Adipocyte (in vitro differentiated cells): Measurements from ENCODE around the gene KLRK1.
"Not testable (repeated sequence)": the region's sequence is repeated elsewhere in the genome, so short reads cannot be mapped to it uniquely, and the experiment has no call there.

ENCODE experiments used
- DNase-seq: peaks from one replicate; pipeline ENCODE4 v3.0.0-alpha.2; 2015; ENCODE audit warnings: low read depth
- H3K27me3 ChIP-seq: replicated peaks from 2 replicates; pipeline ENCODE4 v1.7.0; 2013; ENCODE audit warnings: mild to moderate bottlenecking, low read length, moderate library complexity; ENCODE audit not compliant: control insufficient read depth, insufficient read depth
- H3K36me3 ChIP-seq: 2 replicates; pipeline ENCODE4 v1.7.0; 2013; ENCODE audit warnings: low read length, mild to moderate bottlenecking, moderate library complexity; ENCODE audit not compliant: control insufficient read depth, insufficient read depth, severe bottlenecking
- H3K4me1 ChIP-seq: 2 replicates; pipeline ENCODE4 v1.7.0; 2013; ENCODE audit warnings: mild to moderate bottlenecking, low read length, moderate library complexity; ENCODE audit not compliant: control insufficient read depth, insufficient read depth
- H3K4me3 ChIP-seq: 2 replicates; pipeline ENCODE4 v1.7.0; 2013; ENCODE audit warnings: mild to moderate bottlenecking, low read length, moderate library complexity
- H3K9ac ChIP-seq: 2 replicates; pipeline ENCODE4 v1.7.0; 2013; ENCODE audit warnings: mild to moderate bottlenecking, low read length, moderate library complexity
- H3K9me3 ChIP-seq: 2 replicates; pipeline ENCODE4 v1.7.0; 2013; ENCODE audit warnings: mild to moderate bottlenecking, low read length, moderate library complexity; ENCODE audit not compliant: control insufficient read depth

The KLRK1 gene

DNA sequence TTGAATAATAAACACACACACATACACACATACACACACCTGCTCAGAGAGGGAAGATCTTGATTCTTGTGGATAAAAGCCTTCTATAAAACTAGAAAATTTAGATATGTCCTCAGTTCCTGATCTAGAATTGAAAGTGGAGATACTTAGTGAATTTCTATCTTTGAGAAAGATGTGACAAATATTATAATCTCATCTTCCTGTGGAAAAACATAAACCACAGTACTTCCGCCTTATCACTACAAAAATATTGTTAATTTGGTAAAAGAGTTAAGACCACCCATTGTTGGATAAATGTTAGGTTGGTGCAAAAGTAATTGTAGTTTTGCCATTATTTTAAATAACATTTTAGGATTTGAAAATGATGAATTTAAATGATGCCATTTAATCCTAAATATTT is at the start of gene KLRK1:
Gene KLRK1, minus strand, starts transcription at position 138 of the 400 bp plus-strand sequence. CDS start 1,231 bp downstream, outside the sequence.
- DNase-seq: no peak
- H3K4me3 ChIP-seq: no peak within 1 kb of the TSS
- H3K9me3 ChIP-seq: no peaks in the 10 kb centered on the region
- peaks cover 40% of the 10 kb centered on the region for H3K4me1 ChIP-seq
- H3K36me3 ChIP-seq: no peaks in the 10 kb centered on the region
- no peaks in the 10 kb centered on the region for H3K27me3 ChIP-seq
- no peak within 1 kb of the TSS for H3K9ac ChIP-seq

- not testable (repeated sequence) for H3K9ac ChIP-seq, DNase-seq, H3K4me3 ChIP-seq, H3K36me3 ChIP-seq, H3K9me3 ChIP-seq, H3K4me1 ChIP-seq, H3K27me3 ChIP-seq
Observed at GRCh38 chr12:10437601-10438000, 47.8 kb upstream of the KLRK1 start.

DNA sequence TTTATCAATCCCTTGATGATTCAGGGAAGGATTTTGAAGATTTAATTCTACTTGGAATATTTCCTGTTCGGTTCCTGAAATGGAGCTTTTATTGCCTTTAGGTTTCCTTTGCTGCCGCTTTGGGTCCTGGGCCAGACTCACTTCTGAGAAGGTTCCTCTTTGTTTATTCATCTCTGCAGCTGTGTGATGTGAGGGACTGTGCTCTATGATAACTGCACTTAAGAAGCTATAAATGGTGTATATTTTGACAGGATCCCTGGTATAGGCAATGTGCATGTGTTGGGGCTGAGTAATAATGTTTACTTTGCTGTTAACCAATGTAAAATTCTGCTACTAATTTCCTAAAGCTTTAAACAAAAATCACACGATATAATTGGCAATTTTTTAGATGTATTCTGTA is 46.0 kb upstream of the KLRK1 start, which contains the start of gene KLRC2:
Gene KLRC2, minus strand, starts transcription at position 195 of the 400 bp plus-strand sequence. Its CDS starts 24 bp downstream, at position 171.
- H3K4me3 ChIP-seq, H3K4me1 ChIP-seq, H3K9me3 ChIP-seq, H3K36me3 ChIP-seq, H3K27me3 ChIP-seq, H3K9ac ChIP-seq: not testable (repeated sequence)
- DNase-seq: peak; percentile 3

DNA sequence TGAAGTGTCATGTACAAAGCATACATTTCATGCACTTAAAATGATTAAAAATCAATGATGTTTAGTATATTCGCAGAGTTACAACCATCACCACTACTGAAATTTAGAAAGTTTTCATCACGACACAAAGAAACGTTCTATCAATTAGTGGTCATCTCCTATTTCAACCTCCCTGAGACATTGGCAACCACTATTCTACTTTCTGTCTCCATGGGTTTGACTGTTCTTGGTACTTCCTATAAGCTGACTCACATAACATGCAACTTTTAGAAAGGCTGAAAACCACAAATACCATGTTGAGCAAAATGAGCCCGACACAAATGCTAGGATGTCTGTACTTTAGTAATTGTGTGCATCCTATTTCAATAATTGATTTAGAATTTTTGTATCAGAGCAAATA is 40.8 kb upstream of the KLRK1 start:
- H3K4me3 ChIP-seq, H3K27me3 ChIP-seq, H3K9me3 ChIP-seq, H3K4me1 ChIP-seq, H3K9ac ChIP-seq, DNase-seq, H3K36me3 ChIP-seq: not testable (repeated sequence)

GRCh38 chr12:10425938-10426337 is 36.1 kb upstream of the KLRK1 start:
- H3K9ac ChIP-seq, DNase-seq, H3K27me3 ChIP-seq, H3K36me3 ChIP-seq, H3K4me1 ChIP-seq, H3K9me3 ChIP-seq, H3K4me3 ChIP-seq: not testable (repeated sequence)

DNA sequence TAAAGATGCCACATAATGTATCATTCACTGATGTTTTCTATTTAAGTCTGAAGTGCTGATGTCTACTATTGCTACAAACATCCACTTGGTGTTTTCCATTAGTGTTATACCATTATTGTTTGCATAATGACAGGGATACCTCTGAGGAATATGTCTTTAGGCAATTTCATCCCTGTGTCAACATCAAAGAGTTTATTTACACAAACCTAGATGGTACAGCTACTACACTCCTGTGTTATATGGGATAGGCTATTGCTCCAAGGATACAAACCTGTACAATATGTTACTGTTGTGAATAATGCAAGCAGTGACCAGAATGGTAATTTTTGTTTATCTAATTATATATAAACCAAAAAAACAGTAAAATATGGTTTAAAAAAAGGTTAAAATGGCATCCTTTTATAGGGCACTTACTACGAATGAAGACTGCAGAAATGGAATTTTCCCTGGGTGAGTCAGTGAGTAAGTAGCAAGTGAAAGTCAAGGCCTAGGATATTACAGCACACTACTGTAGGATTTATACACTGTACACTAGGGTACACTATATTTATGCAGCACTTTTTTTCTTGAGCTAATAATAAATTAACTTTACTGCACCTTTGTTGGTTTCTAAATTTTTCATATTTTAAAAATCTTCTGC is 34.5 kb upstream of the KLRK1 start:
- not testable (repeated sequence) for H3K9me3 ChIP-seq, H3K4me3 ChIP-seq, H3K27me3 ChIP-seq, H3K9ac ChIP-seq, H3K4me1 ChIP-seq, H3K36me3 ChIP-seq
- DNase-seq: peak; percentile 15

DNA sequence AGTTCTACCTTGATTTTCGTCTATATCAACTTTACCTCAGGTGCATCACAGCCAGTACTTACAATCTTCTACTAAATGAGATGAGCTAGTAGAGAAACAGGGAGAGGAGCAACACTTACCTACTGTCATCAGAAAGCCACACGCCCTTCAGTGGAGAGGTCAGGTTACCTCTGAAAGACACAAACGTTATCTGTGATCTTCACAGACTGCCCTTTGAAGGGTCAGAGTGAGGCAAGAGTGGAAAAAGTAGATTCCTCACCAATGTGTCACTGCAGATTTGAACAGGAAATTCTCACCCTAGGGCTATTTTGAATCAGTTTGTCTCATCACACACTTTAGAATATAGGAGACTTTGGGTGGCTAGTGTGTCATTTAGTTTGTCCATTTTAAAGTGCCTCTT is 32.3 kb upstream of the KLRK1 start:
- not testable (repeated sequence) for H3K4me3 ChIP-seq, H3K36me3 ChIP-seq, H3K4me1 ChIP-seq, H3K9me3 ChIP-seq, H3K9ac ChIP-seq, H3K27me3 ChIP-seq, DNase-seq

- not testable (repeated sequence) for H3K4me3 ChIP-seq, H3K27me3 ChIP-seq, H3K4me1 ChIP-seq
Observed at GRCh38 chr12:10420334-10420733, 30.5 kb upstream of the KLRK1 start, which contains the start of gene KLRC3. TSS of gene KLRC3 (minus strand) at chr12:10420595. CDS start at chr12:10420550, 45 bp downstream.

DNA sequence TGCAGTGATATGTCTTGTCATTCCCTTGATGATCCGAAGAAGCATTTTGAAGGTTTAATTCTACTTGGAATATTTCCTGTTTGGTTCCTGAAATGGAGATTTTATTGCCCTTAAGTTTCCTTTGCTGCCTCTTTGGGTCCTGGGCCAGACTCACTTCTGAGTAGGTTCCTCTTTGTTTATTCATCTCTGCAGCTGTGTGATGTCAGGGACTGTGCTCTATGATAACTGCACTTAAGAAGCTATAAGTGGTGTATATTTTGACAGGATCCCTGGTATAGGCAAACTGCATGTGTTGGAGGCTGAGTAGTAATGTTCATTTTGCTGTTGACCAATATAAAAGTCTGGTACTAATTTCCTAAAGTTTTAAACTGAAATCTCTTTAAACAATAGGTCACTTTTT is 19.6 kb upstream of the KLRK1 start, which contains the start of gene KLRC4:
Gene KLRC4, minus strand, starts transcription at position 366 of the 400 bp plus-strand sequence. Its CDS starts 182 bp downstream, at position 184.
- H3K4me1 ChIP-seq: no peaks in the 10 kb centered on the region
- H3K27me3 ChIP-seq: no peaks in the 10 kb centered on the region
- no peak within 1 kb of the TSS for H3K4me3 ChIP-seq
- H3K36me3 ChIP-seq: no peaks in the 10 kb centered on the region
- peak; percentile 18 for DNase-seq
- peaks cover 8% of the 10 kb centered on the region for H3K9me3 ChIP-seq
- H3K9ac ChIP-seq: no peak within 1 kb of the TSS

More at GRCh38 chr12:10420334-10420733, 30.5 kb upstream of the KLRK1 start, which contains the start of gene KLRC3:
- not testable (repeated sequence) for H3K9me3 ChIP-seq, DNase-seq, H3K9ac ChIP-seq, H3K36me3 ChIP-seq

- Histone ChIP-seq H3K36me3 (no peaks in the 10 kb centered on the region), H3K4me3 (no peak overlapping the region), H3K27me3 (no peaks in the 10 kb centered on the region), H3K4me1 (no peaks in the 10 kb centered on the region), H3K9me3 (peaks cover 10% of the 10 kb centered on the region), H3K9ac (no peak overlapping the region)
- no peak for DNase-seq
Observed at GRCh38 chr12:10408842-10409241, 19.0 kb upstream of the KLRK1 start.

- no peaks in the 10 kb centered on the region for H3K27me3 ChIP-seq
- no peak overlapping the region for H3K4me3 ChIP-seq
- H3K36me3 ChIP-seq: no peaks in the 10 kb centered on the region
- peaks cover 10% of the 10 kb centered on the region for H3K9me3 ChIP-seq
- no peak for DNase-seq
- H3K4me1 ChIP-seq: no peaks in the 10 kb centered on the region
- no peak overlapping the region for H3K9ac ChIP-seq
Observed at GRCh38 chr12:10406725-10407124, 16.9 kb upstream of the KLRK1 start.

DNA sequence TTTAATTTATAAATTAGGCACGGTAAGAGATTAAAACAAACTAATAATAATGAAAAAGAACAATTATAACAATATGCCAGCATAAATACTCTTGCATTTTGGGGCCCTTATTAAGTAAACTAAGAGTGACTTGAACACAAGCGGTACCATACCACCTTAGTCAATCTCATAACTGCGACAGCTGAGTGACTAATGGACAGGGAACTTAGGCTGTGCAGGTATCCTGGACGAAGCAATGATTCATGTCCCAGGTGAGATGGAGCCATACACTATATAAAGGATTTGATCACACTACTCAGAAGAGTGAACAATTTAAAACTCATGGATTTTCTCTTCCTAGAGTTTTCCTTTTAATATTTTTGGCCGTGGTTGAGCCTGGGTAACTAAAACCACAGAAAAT is 15.5 kb upstream of the KLRK1 start:
- Histone ChIP-seq H3K4me3 (no peak overlapping the region), H3K4me1 (no peaks in the 10 kb centered on the region), H3K36me3 (no peaks in the 10 kb centered on the region), H3K27me3 (no peaks in the 10 kb centered on the region), H3K9me3 (peaks cover 10% of the 10 kb centered on the region), H3K9ac (no peak overlapping the region)
- no peak for DNase-seq
